ENCODE data around the gene RASA2. TPM values are rescaled to one million over a fixed set of nuclear protein-coding genes. Genes with fewer than 3 reads are reported as not detected.

Gene RASA2
- total and polyA plus RNA-seq, 10 of the 15 experiments (the other 5 are each of a cell fraction or from before 2014, with no cell fraction given) = 1.9 to 9.4 (median 7.2) TPM

- peaks cover 11 to 42% of the 10 kb centered on the region in 2 experiments for H3K36me3 ChIP-seq (ENCODE audit: control insufficient read depth in 2 of 2, insufficient read depth in 2 of 2, low read length in 1 of 2)
- TF ChIP-seq RAD21 (IDR thresholded peaks at IDR 0.05; ENCODE audit: insufficient read depth, low read depth, low read length) (no peak), ESRRA (IDR thresholded peaks at IDR 0.05; ENCODE audit: low read length) (no peak), YY1 (IDR thresholded peaks at IDR 0.05; ENCODE audit: low read depth, low read length) (no peak), IRF4 (IDR thresholded peaks at IDR 0.05; ENCODE audit: low read depth, low read length) (no peak), PML (IDR thresholded peaks at IDR 0.05; ENCODE audit: low read length) (no peak), BCL3 (IDR thresholded peaks at IDR 0.05; ENCODE audit: borderline replicate concordance, insufficient read depth, low read depth, low read length, poor library complexity, severe bottlenecking) (no peak), NFIC (IDR thresholded peaks at IDR 0.05; ENCODE audit: low read depth, low read length) (no peak), ZBED1 (IDR thresholded peaks at IDR 0.05; ENCODE audit: borderline replicate concordance) (no peak), NKRF (conservative IDR thresholded peaks at IDR 0.05) (no peak), MEF2A (IDR thresholded peaks at IDR 0.05; ENCODE audit: insufficient read depth, low read depth, low read length) (no peak), IKZF1 (conservative IDR thresholded peaks at IDR 0.05) (no peak), HDAC2 (IDR thresholded peaks at IDR 0.05) (no peak), PRDM15 (CRISPR knock-in tag; IDR thresholded peaks at IDR 0.05) (no peak), ZNF217 (IDR thresholded peaks at IDR 0.05) (no peak), USF2 (IDR thresholded peaks at IDR 0.05; ENCODE audit: borderline replicate concordance, low read depth, low read length) (no peak), GATAD2B (conservative IDR thresholded peaks at IDR 0.05; ENCODE audit: low read depth) (no peak)
These were observed 42.1 kb upstream of the RASA2 start for GRCh38 chr3:141444586-141445285.

More at GRCh38 chr3:141444586-141445285, 42.1 kb upstream of the RASA2 start:
- H3K4me2 ChIP-seq (ENCODE audit: control insufficient read depth, insufficient read depth) = no peak overlapping the region
- H3K4me1 ChIP-seq (ENCODE audit: control insufficient read depth, insufficient read depth, low read length) = peaks cover 16% of the 10 kb centered on the region
- BruUV-seq (replicated peaks) = TSS peak; percentile 20
- POLR2A ChIA-PET = interaction anchor here (1.1 kb wide), 1 partner anchor 82 kb away, joined by 3 read pairs; no protein-coding TSS in a partner anchor
- ATAC-seq = no peak
- no peaks in the 10 kb centered on the region for H3K9me3 ChIP-seq (replicated peaks; ENCODE audit: control insufficient read depth, insufficient read depth, low read length)
- SMC1A ChIA-PET (ENCODE audit: uncharacterized antibody, unreplicated experiment) = interaction anchor here (1.4 to 12.0 kb wide), 5 partner anchors 10 to 136 kb away, joined by 3 to 209 read pairs (median 6); no protein-coding TSS in a partner anchor
- RAD21 ChIA-PET (ENCODE audit: unreplicated experiment) = interaction anchor here (0.6 to 5.7 kb wide), 4 partner anchors 10 to 84 kb away, joined by 3 to 69 read pairs (median 33); partner anchors contain the start of gene ZBTB38
- intact Hi-C loops (cut with micrococcal nuclease; ENCODE audit: unreplicated experiment) (loop anchor here (5.0 kb wide), 1 partner anchor 42 kb away; no protein-coding TSS in a partner anchor), in situ Hi-C loops (cut with MboI) (loop anchor here (5.0 kb wide), 1 partner anchor 77 kb away; the partner anchor contains the start of gene ZBTB38)
- no peak overlapping the region for H3K4me3 ChIP-seq
- H3K27me3 ChIP-seq (replicated peaks in 1 of 2; ENCODE audit: control insufficient read depth in 2 of 2, insufficient read depth in 2 of 2, low read length in 1 of 2) = no peaks in the 10 kb centered on the region
- H3K79me2 ChIP-seq (ENCODE audit: control insufficient read depth, insufficient read depth, low read length) = peaks cover 24% of the 10 kb centered on the region
- no peak overlapping the region for H3K27ac ChIP-seq (ENCODE audit: control insufficient read depth, insufficient read depth)
- WGBS (ENCODE audit: insufficient coverage, insufficient replicate concordance, low lambda C conversion rate, missing lambda C conversion rate) = 97% methylated on average over 14 of the region's 14 CpGs
- H2AFZ ChIP-seq (ENCODE audit: control insufficient read depth, low read depth, low read length) = no peak overlapping the region
- H4K20me1 ChIP-seq (ENCODE audit: control insufficient read depth, insufficient read depth) = no peaks in the 10 kb centered on the region
- DNase-seq (ENCODE audit: low read depth, low spot score) = no peak
- no peak overlapping the region for H3K9ac ChIP-seq (ENCODE audit: control insufficient read depth, insufficient read depth, low read length)
- CTCF ChIA-PET = interaction anchor here (1.7 to 5.4 kb wide), 2 partner anchors 9 to 10 kb away, joined by 8 to 87 read pairs; no protein-coding TSS in a partner anchor
- FAIRE-seq = no peak

Data from GM12878 (cell line).